ENCODE measurements around the gene CHURC1. TPM values are rescaled to one million over a fixed set of nuclear protein-coding genes. Genes with fewer than 3 reads are reported as not detected.

Gene CHURC1
- total and polyA plus RNA-seq, 2 donors (not counting 1 experiment from before 2014, with no cell fraction given): 29.7 to 77.1 TPM

GRCh38 chr14:64923015-64923414, 8.8 kb downstream of the CHURC1 start:
- ATAC-seq (ENCODE audit: low read depth): no peak
- Histone ChIP-seq H3K4me1 (ENCODE audit: control insufficient read depth in 2 of 2, insufficient read depth in 2 of 2, low read length in 2 of 2) (peaks cover 4 to 8% of the 10 kb centered on the region in 2 donors), H3K36me3 (replicated peaks in 1 of 2; ENCODE audit: control extremely low read depth in 1 of 2, control insufficient read depth in 1 of 2, extremely low read depth in 1 of 2, insufficient read depth in 2 of 2, low read length in 1 of 2) (peaks cover 10 to 48% of the 10 kb centered on the region in 2 experiments), H2AFZ (ENCODE audit: insufficient read depth, low read depth, low read length, poor library complexity, severe bottlenecking) (no peak overlapping the region), H3K27me3 (replicated peaks in 1 of 4; ENCODE audit: control extremely low read depth in 1 of 4, control insufficient read depth in 3 of 4, insufficient read depth in 4 of 4, low read length in 3 of 4) (no peaks in the 10 kb centered on the region), H3K9ac (ENCODE audit: low read length) (no peak overlapping the region), H3K79me2 (ENCODE audit: control insufficient read depth, insufficient read depth, low read length) (peaks cover 59% of the 10 kb centered on the region), H3K4me3 (ENCODE audit: control extremely low read depth in 1 of 5, extremely low read depth in 1 of 5, insufficient read depth in 1 of 5, low read depth in 2 of 5, low read length in 4 of 5) (no peak overlapping the region), H4K20me1 (ENCODE audit: control insufficient read depth, insufficient read depth, low read length, poor library complexity, severe bottlenecking) (peaks cover 52% of the 10 kb centered on the region), H3K27ac (ENCODE audit: low read length in 2 of 2) (no peak overlapping the region), H3K4me2 (replicated peaks; ENCODE audit: low read depth, low read length, poor library complexity, severe bottlenecking) (no peak overlapping the region), H3K9me3 (ENCODE audit: control extremely low read depth in 1 of 3, control insufficient read depth in 2 of 3, insufficient read depth in 1 of 3, low read length in 2 of 3) (no peaks in the 10 kb centered on the region)
- Mint-ChIP-seq H3K4me3 (no peak overlapping the region), H3K4me1 (peaks cover 36% of the 10 kb centered on the region), H3K27me3 (no peaks in the 10 kb centered on the region), H3K9me3 (ENCODE audit: insufficient read depth) (no peaks in the 10 kb centered on the region), H3K27ac (no peak overlapping the region)
- no CpG with 5 or more reads among the region's 3 CpGs for WGBS (ENCODE audit: insufficient coverage)
- ChIA-PET CTCF (interaction anchor here (2.2 kb wide), 1 partner anchor 8 kb away, joined by 4 read pairs; no protein-coding TSS in a partner anchor), POLR2A (no interaction called here)
- intact Hi-C loops (cut with micrococcal nuclease): no loop called here
- DNase-seq: no peak
- TF ChIP-seq CTCF (IDR thresholded peaks at IDR 0.05): no peak
- no peak for TF ChIP-seq EZH2 (IDR thresholded peaks at IDR 0.05; ENCODE audit: borderline replicate concordance, insufficient read depth, low read depth, low read length, poor library complexity, severe bottlenecking)

- Histone ChIP-seq H3K27ac (ENCODE audit: low read length in 2 of 2) (peak overlapping the region in 1 of 2 donors; percentile 44), H3K9ac (ENCODE audit: low read length) (no peak overlapping the region), H3K36me3 (replicated peaks in 1 of 2; ENCODE audit: control extremely low read depth in 1 of 2, control insufficient read depth in 1 of 2, extremely low read depth in 1 of 2, insufficient read depth in 2 of 2, low read length in 1 of 2) (peaks cover 9 to 64% of the 10 kb centered on the region in 2 experiments), H3K4me1 (ENCODE audit: control insufficient read depth in 2 of 2, insufficient read depth in 2 of 2, low read length in 2 of 2) (peaks cover 15 to 19% of the 10 kb centered on the region in 2 donors), H4K20me1 (ENCODE audit: control insufficient read depth, insufficient read depth, low read length, poor library complexity, severe bottlenecking) (peaks cover 46% of the 10 kb centered on the region), H3K4me2 (replicated peaks; ENCODE audit: low read depth, low read length, poor library complexity, severe bottlenecking) (no peak overlapping the region), H3K79me2 (ENCODE audit: control insufficient read depth, insufficient read depth, low read length) (peaks cover 51% of the 10 kb centered on the region), H3K4me3 (ENCODE audit: control extremely low read depth in 1 of 5, extremely low read depth in 1 of 5, insufficient read depth in 1 of 5, low read depth in 2 of 5, low read length in 4 of 5) (no peak overlapping the region), H3K9me3 (ENCODE audit: control extremely low read depth in 1 of 3, control insufficient read depth in 2 of 3, insufficient read depth in 1 of 3, low read length in 2 of 3) (no peaks in the 10 kb centered on the region), H3K27me3 (replicated peaks in 1 of 4; ENCODE audit: control extremely low read depth in 1 of 4, control insufficient read depth in 3 of 4, insufficient read depth in 4 of 4, low read length in 3 of 4) (no peaks in the 10 kb centered on the region), H2AFZ (ENCODE audit: insufficient read depth, low read depth, low read length, poor library complexity, severe bottlenecking) (no peak overlapping the region)
- POLR2A ChIA-PET: no interaction called here
- DNase-seq (no peak), ATAC-seq (ENCODE audit: low read depth) (no peak)
- Mint-ChIP-seq H3K27ac (no peak overlapping the region), H3K4me1 (peaks cover 20% of the 10 kb centered on the region), H3K4me3 (no peak overlapping the region), H3K27me3 (no peaks in the 10 kb centered on the region), H3K9me3 (ENCODE audit: insufficient read depth) (no peaks in the 10 kb centered on the region)
- intact Hi-C loops (cut with micrococcal nuclease): no loop called here
- TF ChIP-seq CTCF (IDR thresholded peaks at IDR 0.05) (no peak), EZH2 (IDR thresholded peaks at IDR 0.05; ENCODE audit: borderline replicate concordance, insufficient read depth, low read depth, low read length, poor library complexity, severe bottlenecking) (no peak)
- CTCF ChIA-PET: interaction anchor here (1.5 to 1.8 kb wide), 3 partner anchors 9 to 35 kb away, joined by 4 to 6 read pairs (median 5); partner anchors contain the start of gene CHURC1
- 100% methylated on average over 1 of the region's 4 CpGs for WGBS (ENCODE audit: insufficient coverage)
Observed at GRCh38 chr14:64926398-64926995, 12.2 kb downstream of the CHURC1 start.

Measured in B cell (primary cell).